Measurements from ENCODE around the gene USP33. TPM values are rescaled to one million over a fixed set of nuclear protein-coding genes. Genes with fewer than 3 reads are reported as not detected.
"Not testable (repeated sequence)": the region's sequence is repeated elsewhere in the genome, so short reads cannot be mapped to it uniquely, and the experiment has no call there.

Gene USP33
- polyA plus RNA-seq, 4 donors: 69.8 to 107 (median 89.9) TPM

DNA sequence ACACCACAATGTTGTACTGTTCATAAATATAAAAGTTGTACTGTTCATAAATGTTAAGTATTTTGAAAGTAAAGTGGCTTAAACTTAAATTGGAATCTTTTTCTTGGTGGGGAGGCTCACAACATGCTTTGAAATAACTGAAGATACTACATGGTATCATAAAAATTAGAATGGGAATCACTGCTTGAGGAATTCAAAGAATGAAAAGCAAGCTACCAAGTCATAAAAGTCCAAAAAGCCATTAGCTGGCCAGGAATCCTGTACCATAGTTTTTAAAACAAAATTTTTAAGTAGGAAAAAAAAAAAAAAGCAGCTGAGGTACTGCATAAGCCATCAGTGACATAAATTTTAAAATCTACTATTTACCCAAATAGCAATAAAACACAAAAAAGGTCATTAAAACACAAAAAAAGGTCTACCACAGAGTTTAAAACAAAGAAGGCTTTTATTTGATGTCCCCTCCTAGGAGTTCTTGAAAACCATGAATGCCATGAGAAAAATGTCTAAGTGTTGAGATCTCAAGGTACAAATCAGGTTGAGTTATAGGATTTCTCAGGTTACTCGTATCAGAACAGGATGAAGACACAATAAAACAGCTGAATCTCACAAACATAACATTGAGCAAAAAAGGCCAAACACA is 85.8 kb downstream of the USP33 start:
- no peak for DNase-seq (ENCODE audit: low read depth in 4 of 4, low spot score in 2 of 4)

DNA sequence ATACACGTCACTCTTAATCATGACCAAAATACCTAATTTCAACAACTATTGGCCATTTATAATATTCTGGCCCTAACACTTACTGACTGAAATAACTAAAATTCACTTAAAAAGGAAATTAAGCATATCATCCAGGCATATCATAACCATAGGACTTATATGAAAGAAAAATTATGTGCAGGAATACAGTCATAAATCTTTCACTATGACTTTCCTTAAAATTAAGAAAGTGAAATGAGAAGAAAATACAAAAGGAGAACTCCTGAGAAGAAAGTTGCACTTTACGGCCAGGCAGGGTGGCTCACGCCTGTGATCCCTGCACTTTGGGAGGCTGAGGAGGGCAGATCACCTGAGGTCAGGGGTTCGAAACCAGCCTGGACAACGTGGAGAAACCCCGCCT is 86.6 kb downstream of the USP33 start:
- DNase-seq (ENCODE audit: low read depth in 4 of 4, low spot score in 2 of 4): no peak

DNA sequence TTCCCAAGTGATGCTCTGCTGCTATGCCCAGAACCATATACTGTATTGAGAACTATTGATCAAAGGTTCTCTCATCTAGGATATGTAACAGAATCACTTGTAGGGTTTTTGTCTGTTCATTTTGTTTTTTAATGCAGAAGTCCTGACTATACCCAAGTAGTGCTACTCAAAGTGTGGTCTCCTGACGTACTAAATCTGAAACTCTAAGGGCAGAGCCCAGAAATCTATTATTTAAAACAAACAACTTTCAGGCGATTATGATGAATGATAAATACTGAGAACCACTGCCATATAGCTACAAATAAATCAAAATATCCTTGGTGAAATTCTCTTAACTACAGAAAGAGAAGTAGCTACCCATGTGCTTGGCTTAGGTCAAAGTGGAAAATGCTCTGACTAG is 87.3 kb downstream of the USP33 start:
- DNase-seq (ENCODE audit: low read depth in 4 of 4, low spot score in 2 of 4): no peak

DNA sequence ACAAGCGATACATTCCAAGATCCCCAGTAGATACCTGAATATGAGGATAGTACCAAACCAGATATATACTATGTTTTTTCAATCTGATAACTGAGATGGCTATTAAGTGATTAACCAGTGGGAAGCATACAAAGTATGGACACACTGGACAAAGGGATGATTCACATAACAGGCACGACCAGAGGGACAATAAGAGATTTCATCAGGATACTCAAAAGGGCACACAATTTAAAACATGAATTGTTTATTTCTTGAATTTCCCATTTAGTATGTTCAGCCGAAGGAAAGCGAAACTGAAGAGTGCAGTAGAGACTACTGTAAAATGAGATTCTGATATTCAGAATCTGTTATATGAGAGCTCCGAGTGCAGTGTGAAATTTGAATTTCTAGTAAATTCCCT is 87.8 kb downstream of the USP33 start:
- DNase-seq (ENCODE audit: low read depth in 4 of 4, low spot score in 2 of 4): no peak

DNA sequence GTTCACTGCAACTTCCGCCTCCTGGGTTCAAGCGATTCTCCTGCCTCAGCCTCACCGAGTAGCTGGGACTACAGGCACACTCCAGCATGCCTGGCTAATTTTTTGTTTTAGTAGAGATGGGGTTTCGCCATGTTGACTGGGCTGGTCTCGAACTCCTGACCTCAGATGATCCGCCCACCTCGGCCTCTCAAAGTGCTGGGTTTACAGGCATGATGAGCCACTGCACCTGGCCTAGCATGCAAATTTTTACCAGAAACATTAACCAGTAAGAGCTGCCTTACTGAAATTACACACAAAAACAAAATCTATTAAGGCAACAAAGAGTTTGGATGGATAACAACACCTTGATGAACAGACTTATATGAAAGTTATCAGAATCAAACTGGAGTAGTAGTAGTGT is 89.3 kb downstream of the USP33 start:
- no peak for DNase-seq (ENCODE audit: low read depth in 4 of 4, low spot score in 2 of 4)

DNA sequence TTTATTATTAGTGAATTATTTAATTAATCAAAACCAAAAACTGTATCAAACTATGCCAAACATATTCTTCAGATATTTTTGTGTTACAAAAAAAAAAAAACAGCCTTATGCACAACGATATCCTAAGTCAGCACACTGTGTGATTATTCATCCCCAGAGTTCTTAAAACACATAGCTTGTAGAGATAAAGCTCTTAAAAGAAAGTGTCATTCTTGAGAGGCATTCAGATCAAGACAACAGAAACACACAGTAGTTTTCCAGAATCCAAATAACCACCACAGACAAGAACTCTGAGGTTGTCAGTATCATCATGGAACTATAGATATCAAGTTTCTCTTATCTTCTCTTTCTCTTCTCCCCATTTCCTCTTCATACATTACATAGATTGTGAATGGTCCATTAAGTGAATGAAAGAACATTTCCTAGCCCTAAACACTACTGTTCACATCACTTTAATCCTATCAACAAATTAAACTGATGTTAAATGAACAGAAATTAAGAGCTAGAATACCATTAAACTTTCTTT is 90.7 kb downstream of the USP33 start:
- DNase-seq (ENCODE audit: low read depth in 4 of 4, low spot score in 2 of 4): no peak

DNA sequence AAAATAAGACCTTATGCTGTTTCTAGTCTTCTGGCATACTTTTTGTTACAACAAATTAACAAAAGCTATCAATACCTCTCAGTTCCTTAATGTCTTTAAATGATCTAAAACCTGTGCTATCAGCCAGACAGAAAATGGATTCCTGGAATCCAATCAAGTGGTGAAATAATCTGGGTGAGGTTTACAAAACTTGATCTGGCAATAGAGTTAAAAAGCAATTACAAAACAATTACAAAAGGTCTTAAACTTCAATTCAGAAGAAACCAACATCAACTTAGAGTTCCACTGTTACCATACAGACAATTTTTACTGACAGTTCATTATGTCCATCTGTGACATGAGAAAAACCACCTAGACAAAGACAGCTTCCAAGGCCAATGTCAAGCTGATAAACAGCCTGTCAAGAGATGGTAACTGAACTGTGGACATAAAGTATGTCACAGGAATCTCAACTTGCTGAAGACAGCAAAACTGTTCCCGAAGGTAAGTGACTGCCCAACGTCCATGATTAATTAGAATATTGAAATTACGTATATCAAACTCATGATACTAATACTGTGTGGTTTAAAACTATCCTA is 94.6 kb downstream of the USP33 start:
- DNase-seq (ENCODE audit: low read depth in 4 of 4, low spot score in 2 of 4): no peak

DNA sequence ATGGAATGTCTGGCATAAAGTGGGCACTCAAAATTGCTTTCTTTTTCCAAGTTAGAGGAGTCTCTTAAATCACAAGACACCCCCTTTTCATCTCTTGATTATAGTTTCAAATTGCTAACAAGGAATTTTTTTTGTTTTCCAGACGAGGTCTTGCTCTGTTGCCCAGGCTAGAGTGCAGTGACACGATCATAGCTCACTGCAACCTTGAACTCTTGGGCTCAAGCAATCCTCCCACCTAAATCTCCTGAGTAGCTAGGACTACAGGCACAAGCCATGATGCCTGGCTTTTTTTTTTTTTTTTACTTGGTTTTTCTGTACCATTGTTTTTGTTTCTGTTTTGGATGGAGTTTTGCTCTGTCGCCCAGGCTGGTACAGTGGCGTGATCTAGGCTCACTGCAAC is 98.0 kb downstream of the USP33 start:
- no peak for DNase-seq (ENCODE audit: low read depth in 4 of 4, low spot score in 2 of 4)

DNA sequence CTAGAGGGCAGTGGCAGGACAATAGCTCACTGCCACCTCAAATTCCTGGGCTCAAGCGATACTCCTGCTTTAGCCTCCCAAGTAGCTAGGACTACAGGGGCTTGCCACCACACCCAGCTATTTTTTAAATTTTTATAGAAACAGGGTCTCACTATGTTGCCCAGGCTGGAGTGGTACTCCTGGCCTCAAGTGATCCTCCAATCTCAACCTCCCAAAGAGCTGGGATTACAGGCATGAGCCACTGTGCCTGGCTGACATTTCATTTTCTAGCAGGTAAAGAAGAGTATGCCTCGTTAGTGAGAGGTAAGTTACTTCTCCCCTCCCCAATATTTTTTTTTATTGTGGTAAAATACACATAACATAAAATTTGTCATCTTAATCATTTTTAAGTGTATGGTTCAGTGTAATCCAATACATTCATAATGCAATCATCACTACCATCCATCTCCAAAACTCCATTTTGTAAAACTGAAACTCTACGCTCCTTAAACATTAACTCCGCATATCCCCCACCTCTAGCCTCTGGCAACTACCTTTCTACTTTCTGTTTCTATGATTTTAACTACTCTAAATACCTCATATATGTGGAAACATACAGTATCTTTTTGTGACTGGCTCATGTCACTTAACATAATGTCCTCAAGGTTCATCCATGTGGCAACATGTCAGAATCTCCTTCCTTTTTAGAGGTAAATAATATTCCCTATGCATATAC is 99.6 kb downstream of the USP33 start:
- DNase-seq (ENCODE audit: low read depth in 4 of 4, low spot score in 2 of 4): no peak

DNA sequence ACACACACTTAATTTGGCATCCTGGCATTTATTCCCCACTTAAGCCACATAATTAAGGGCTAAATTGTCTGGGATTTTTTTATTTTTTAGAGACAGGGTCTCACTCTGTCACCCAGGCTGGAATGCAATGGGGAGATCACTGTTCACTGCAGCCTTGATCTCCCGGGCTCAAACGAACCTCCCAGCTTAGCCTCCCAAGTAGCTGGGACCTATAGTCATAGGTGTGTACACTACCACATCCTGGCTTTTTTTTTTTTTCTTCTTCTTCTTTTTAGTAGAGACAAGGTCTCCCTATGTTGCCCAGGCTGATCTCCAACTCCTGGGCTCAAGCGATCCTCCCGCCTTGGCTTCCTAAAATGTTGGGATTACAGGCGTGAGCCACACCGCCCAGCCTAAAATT is 101.4 kb downstream of the USP33 start:
- DNase-seq (ENCODE audit: low read depth in 4 of 4, low spot score in 2 of 4): no peak

DNA sequence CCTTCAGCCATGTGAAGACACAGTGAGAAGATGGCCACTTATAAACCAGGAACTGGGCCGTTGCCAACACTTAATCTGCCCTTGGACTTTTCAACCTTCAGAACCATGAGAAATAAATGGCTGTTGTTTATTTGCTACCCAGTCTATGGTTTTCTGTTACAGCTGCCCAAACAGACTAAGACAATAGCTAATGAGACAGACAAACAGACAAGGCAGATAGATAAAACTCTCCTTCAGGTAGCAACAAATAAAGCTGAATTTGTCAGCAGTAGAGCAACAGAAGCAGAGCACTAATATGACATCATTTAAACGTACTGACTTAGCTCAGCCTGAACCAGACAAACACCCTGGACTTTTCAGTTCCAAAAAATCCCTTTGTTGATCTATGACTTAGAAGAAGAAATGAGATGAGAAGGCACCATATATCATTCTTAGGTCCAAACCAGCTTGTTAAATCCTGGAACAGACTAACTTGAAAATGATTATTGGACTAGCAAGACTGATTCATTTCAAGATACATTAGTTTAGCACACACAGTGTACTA is 104.1 kb downstream of the USP33 start:
- DNase-seq (ENCODE audit: low read depth in 4 of 4, low spot score in 2 of 4): no peak

DNA sequence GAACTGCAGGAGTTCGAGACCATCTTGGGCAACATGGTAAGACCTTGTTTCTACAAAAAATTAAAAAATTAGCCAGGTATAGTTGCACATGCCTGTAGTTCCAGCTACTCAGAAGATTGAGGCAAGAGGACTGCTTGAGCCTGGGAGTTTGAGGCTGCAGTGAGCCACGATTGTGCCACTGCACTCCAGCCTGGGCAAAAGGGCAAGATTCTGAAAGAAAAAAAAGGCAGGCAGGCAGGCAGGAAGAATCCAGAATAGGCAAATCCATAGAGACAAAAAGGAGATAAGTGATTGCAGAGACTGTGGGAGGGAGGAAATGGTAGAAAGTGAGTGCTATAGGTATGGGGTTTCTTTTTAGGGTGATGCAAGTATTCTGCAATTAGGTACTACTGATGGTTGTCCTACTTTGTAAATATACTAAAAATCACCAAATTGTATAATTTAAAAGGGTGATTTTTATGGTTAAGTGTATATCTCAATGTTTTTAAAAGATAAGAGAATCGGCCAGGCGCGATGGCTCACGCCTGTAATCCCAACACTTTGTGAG is 106.6 kb downstream of the USP33 start:
- no peak for DNase-seq (ENCODE audit: low read depth in 4 of 4, low spot score in 2 of 4)

DNA sequence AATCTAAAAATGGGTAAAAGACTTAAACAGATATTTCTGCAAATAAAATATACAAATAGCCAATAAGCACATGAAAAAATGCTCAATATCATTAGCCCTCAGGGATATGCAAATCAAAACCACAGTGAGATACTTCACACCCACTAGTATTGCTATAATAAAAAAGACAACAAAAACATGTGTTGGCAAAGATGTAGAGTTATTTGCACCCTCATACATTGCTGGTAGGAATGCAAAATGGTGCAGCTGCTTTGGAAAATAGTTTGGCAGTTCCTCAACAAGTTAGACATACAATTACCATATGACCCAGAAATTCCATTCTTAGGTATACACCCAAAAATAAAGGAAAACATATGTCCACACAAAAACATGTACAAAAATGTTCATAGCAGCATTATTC is 107.4 kb downstream of the USP33 start:
- no peak for DNase-seq (ENCODE audit: low read depth in 4 of 4, low spot score in 2 of 4)

DNA sequence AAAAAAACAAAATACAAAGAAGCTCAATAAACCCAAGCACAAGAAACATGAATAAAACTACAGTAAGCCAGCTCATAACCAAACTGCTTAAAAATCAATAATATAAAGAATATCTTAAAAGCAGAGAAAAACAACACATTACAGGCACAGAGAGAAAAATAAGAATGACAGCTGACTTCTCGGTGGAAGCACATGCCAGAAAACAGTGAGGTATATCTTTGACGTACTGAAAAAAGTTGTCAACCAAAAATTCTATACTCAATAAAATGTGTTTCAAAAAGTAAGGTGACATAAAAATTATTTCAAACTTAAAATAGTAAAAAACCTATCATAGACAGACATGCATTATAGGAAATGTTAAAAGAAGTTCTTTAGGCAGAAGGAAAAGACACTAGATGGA is 110.5 kb downstream of the USP33 start:
- DNase-seq (ENCODE audit: low read depth in 4 of 4, low spot score in 2 of 4): no peak

DNA sequence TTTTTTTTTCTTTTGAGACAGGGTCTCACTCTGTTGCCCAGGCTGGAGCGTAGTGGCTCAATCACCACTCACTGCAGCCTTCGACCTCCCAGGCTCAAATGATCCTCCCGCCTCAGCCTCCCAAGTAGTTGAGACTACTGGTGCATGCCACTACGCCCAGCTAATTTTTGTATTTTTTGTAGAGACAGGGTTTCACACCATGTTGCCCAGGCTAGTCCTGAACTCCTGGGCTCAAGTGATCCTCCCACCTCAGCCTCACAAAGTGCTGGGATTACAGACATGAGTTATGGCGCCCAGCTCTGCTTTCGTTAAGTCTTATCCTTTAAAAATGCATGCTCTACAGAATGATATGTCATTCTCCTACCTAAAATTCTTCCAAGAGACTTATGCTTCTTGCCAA is 113.4 kb downstream of the USP33 start:
- DNase-seq (ENCODE audit: low read depth in 4 of 4, low spot score in 2 of 4): not testable (repeated sequence)

Other genes with a start within 250 kb of the USP33 start
- gene ZZZ3, start 77.2 kb downstream of the USP33 start, polyA plus RNA-seq (ENCODE audit: insufficient read length in 4 of 4): 10 to 100 TPM; 61.0 to 68.8 (median 66.1) TPM
- 10 to 100 TPM; 17.4 to 24.9 (median 18.9) TPM for gene MIGA1, start 19.8 kb upstream of the USP33 start, polyA plus RNA-seq (ENCODE audit: insufficient read length in 4 of 4)
- 10 to 100 TPM; 11.0 to 16.1 (median 13.7) TPM for gene NEXN, start 128.8 kb upstream of the USP33 start, polyA plus RNA-seq (ENCODE audit: insufficient read length in 4 of 4)
- gene FUBP1, start 219.2 kb upstream of the USP33 start, polyA plus RNA-seq (ENCODE audit: insufficient read length in 4 of 4): 100 to 1,000 TPM; 255 to 412 (median 336) TPM
- gene DNAJB4, start 245.1 kb upstream of the USP33 start, polyA plus RNA-seq (ENCODE audit: insufficient read length in 4 of 4): 10 to 100 TPM; 29.9 to 39.2 (median 37.9) TPM

All from left renal cortex interstitium (tissue), 4 donors.